ENCODE data around the gene RPS19.

The RPS19 gene

DNA sequence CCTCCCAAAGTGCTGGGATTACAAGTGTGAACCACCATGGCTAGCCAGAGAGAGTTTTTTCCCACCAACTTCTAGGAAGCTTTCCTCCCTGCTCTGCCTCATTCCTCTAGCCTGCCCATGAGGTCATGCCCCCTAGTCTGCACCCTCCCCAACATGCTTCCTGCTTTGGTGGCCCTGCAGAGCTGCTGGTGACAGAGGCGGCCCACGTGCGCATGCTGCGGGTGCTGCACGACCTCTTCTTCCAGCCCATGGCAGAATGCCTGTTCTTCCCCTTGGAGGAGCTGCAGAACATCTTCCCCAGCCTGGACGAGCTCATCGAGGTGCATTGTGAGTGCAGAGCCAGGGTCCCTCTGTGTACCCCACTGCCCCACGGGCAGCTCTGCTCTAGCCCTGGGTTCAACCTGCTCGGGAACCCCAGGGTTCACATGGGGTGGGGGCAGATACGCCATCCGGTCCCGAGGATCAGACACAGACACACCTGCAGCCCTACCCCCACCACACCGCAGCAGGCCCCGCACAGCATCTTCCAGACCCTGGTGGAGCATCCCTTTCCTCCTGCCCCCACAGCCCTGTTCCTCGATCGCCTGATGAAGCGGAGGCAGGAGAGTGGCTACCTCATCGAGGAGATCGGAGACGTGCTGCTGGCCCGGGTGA lies 41.8 kb downstream of the RPS19 start:
- DNase-seq (ENCODE audit: low spot score) = no peak
- TF ChIP-seq, protein P1, sequence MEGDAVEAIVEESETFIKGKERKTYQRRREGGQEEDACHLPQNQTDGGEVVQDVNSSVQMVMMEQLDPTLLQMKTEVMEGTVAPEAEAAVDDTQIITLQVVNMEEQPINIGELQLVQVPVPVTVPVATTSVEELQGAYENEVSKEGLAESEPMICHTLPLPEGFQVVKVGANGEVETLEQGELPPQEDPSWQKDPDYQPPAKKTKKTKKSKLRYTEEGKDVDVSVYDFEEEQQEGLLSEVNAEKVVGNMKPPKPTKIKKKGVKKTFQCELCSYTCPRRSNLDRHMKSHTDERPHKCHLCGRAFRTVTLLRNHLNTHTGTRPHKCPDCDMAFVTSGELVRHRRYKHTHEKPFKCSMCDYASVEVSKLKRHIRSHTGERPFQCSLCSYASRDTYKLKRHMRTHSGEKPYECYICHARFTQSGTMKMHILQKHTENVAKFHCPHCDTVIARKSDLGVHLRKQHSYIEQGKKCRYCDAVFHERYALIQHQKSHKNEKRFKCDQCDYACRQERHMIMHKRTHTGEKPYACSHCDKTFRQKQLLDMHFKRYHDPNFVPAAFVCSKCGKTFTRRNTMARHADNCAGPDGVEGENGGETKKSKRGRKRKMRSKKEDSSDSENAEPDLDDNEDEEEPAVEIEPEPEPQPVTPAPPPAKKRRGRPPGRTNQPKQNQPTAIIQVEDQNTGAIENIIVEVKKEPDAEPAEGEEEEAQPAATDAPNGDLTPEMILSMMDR (conservative IDR thresholded peaks at IDR 0.05; ENCODE audit: low read depth) = no peak
- no peak overlapping the region for H3K27ac ChIP-seq
- CTCF ChIA-PET = interaction anchor here (0.7 to 1.6 kb wide), 2 partner anchors 9 to 28 kb away, joined by 3 to 7 read pairs; no protein-coding TSS in a partner anchor
- POLR2A ChIA-PET (ENCODE audit: low non-redundant PET) = no interaction called here

DNA sequence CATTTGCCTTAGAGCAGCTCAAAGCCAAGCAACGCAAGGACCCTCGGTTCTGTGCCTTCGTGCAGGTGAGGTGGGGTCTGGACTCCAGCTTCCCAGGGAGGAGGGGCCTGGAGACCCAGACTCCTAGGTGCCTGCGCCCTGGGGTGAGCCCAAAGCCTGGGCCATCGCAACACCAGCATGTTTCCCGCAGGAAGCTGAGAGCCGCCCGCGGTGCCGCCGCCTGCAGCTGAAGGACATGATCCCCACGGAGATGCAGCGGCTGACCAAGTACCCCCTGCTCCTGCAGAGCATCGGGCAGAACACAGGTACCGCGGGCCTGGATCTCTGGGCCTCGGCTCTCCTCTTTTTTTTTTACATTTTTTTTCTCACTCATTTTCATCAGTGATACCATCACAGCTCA lies 42.5 kb downstream of the RPS19 start:
- TF ChIP-seq, protein P1 (conservative IDR thresholded peaks at IDR 0.05; ENCODE audit: low read depth) = no peak
- ChIA-PET POLR2A (ENCODE audit: low non-redundant PET) (no interaction called here), CTCF (interaction anchor here (0.7 to 1.6 kb wide), 2 partner anchors 9 to 29 kb away, joined by 3 to 7 read pairs; no protein-coding TSS in a partner anchor)
- no peak overlapping the region for H3K27ac ChIP-seq
- DNase-seq (ENCODE audit: low spot score) = no peak

GRCh38 chr19:41903193-41903953 lies 43.3 kb downstream of the RPS19 start:
- TF ChIP-seq, protein P1 (conservative IDR thresholded peaks at IDR 0.05; ENCODE audit: low read depth) = no peak
- peak overlapping the region; percentile 34; the same call in 1 of the 2 replicates for H3K27ac ChIP-seq
- no peak for DNase-seq (ENCODE audit: low spot score)
- POLR2A ChIA-PET (ENCODE audit: low non-redundant PET) = no interaction called here
- CTCF ChIA-PET = interaction anchor here (0.6 kb wide), 1 partner anchor 21 kb away, joined by 3 read pairs; no protein-coding TSS in a partner anchor

GRCh38 chr19:41904118-41904870 lies 44.2 kb downstream of the RPS19 start:
- peak overlapping the region; percentile 34 for H3K27ac ChIP-seq
- DNase-seq (ENCODE audit: low spot score) = no peak
- TF ChIP-seq, protein P1 (conservative IDR thresholded peaks at IDR 0.05; ENCODE audit: low read depth) = no peak
- POLR2A ChIA-PET (ENCODE audit: low non-redundant PET) = no interaction called here
- CTCF ChIA-PET = interaction anchor here (0.6 to 1.2 kb wide), 2 partner anchors 9 to 22 kb away, joined by 3 to 5 read pairs; no protein-coding TSS in a partner anchor

DNA sequence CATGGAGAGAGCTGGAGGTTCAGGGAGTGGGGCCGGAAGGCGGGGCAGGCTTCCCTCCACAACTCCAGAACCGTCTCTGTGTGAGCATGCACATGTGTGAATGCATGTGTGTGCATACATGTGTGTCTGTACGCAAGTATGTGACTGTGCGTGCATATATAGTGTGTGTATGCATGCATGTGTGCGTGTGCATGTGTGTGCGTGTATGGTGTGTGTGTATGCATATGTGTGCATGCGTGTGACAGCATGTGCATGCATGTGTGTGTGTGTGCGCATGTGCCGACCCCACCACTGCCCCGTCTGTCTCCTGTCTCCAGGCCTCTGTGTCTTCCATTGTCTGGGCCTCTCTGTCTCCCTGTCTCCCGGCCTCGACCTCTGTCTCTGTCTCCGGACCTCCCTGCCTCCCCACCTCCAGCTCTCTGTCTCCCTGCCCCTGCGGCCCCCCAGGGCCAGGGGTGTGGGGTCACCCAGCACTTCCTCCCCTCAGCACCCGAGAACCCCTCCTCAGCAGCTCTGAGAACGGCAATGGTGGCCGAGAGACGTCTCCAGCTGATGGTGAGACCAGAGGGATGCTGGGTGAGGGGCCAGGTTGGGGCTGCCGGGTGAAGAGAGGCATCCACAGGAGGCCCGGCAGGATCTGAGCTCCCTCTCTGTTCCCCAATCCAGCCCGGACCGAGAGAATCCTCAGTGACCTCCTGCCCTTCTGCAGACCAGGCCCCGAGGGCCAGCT lies 45.4 kb downstream of the RPS19 start:
- DNase-seq (ENCODE audit: low spot score) = no peak
- CTCF ChIA-PET = interaction anchor here (0.6 to 1.2 kb wide), 2 partner anchors 10 to 497 kb away, joined by 3 to 5 read pairs; no protein-coding TSS in a partner anchor
- TF ChIP-seq, protein P1 (conservative IDR thresholded peaks at IDR 0.05; ENCODE audit: low read depth) = no peak
- peak overlapping the region; percentile 34 for H3K27ac ChIP-seq
- POLR2A ChIA-PET (ENCODE audit: low non-redundant PET) = no interaction called here
